HCT116 (cell line): ENCODE data around the gene WDR43.

Source experiments
- ATF3 ChIP-seq: IDR thresholded peaks from 2 replicates; pipeline ENCODE4 v1.6.1; 2012
- CEBPB ChIP-seq: IDR thresholded peaks from 2 replicates; pipeline ENCODE4 v1.6.1; 2012; ENCODE audit warnings: low read depth
- CTCF ChIP-seq, 3 experiments: fragments of 200-600 bp in 1 of 3; sonication (generic) in 1 of 3; IDR thresholded peaks in 2 of 3; conservative IDR thresholded peaks in 1 of 3; 2 replicates each; pipeline ENCODE4 v1.5.1; 2012 to 2017; ENCODE audit warnings: low read depth in 2 of 3, low read length in 2 of 3, antibody characterized with exemption in 1 of 3, borderline replicate concordance in 1 of 3, control low read depth in 1 of 3, mild to moderate bottlenecking in 1 of 3, mixed read lengths in 1 of 3, mixed run types in 1 of 3, moderate library complexity in 1 of 3; ENCODE audit not compliant: insufficient read depth in 1 of 3
- EZH2phosphoT487 ChIP-seq: fragments of 200-600 bp; IDR thresholded peaks from 2 replicates; pipeline ENCODE4 v1.6.1; 2018; ENCODE audit warnings: antibody characterized with exemption, borderline replicate concordance
- SP1 ChIP-seq: IDR thresholded peaks from 2 replicates; pipeline ENCODE4 v1.6.1; 2012; ENCODE audit warnings: low read depth
- ZNF274 ChIP-seq: fragments of 200-500 bp; sonication (Bioruptor generic); IDR thresholded peaks from 2 replicates; pipeline ENCODE4 v1.6.1; 2014; ENCODE audit warnings: mild to moderate bottlenecking, low read depth, low read length, inconsistent platforms

DNA sequence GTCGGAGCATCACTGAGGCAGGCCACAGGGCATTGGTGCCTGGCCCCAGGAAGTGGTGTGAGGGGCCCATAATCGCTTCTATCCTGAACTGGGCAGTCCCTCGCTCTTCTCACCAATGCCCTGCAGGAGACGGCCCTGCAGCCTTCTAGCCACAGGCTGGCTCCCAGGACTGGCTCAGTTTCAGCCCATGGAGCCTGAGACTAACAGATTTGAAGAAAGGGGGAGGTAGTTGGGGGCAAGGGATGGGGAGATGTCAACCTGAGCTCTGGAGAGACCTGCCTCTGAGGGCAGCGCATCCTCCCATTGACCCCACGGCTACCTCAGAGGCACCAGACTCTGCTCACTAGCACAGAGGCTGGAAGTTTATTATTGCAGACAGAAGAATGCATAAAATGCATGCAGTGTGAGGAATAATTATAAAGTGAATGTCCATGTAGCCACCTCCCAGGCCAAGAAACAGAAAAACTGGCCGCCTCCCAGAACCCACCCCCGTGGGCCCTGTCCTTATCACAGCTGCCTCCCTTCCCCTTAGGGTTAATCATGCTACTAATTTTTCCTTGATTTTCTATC, 88.0 kb downstream of the WDR43 start:
- TF ChIP-seq CTCF (IDR thresholded peaks at IDR 0.05 in 2 of 3, conservative IDR thresholded peaks at IDR 0.05 in 1 of 3; ENCODE audit: borderline replicate concordance in 1 of 3, insufficient read depth in 1 of 3, low read depth in 2 of 3, low read length in 2 of 3) (no peak), SP1 (no peak), ZNF274 (no peak), CEBPB (no peak), ATF3 (no peak), EZH2phosphoT487 (no peak)
